Activated CD8-positive, alpha-beta T cell treated with anti-CD3 and anti-CD28 coated beads for 36 hours (primary cell): ENCODE data around the gene OR8B12. TPM values are rescaled to one million over a fixed set of nuclear protein-coding genes. Genes with fewer than 3 reads are reported as not detected.
"Not testable (repeated sequence)": the region's sequence is repeated elsewhere in the genome, so short reads cannot be mapped to it uniquely, and the experiment has no call there.

Experiments used
- ATAC-seq: fragments of 200-7000 bp; cut with Tn5 transposase; one replicate; pipeline ENCODE4 v1.10.0; 2021; ENCODE audit warnings: mild to moderate bottlenecking, moderate library complexity
- CTCF ChIA-PET: fragments of 350-600 bp; sonication (Branson Sonifier 250); formaldehyde crosslinking; loops from one replicate; lab custom pipeline; 2021; ENCODE audit warnings: antibody characterized with exemption; lab: Charles Lee
- POLR2A ChIA-PET: fragments of 350-600 bp; sonication (Branson Sonifier 250); formaldehyde crosslinking; loops from one replicate; lab custom pipeline; 2021; ENCODE audit warnings: antibody characterized with exemption; lab: Charles Lee
- DNase-seq: peaks from one replicate; pipeline ENCODE4 v3.0.0-alpha.2; 2020
- H3K27ac Mint-ChIP-seq: one replicate; pipeline ENCODE4 v1.8.0; 2021; ENCODE audit warnings: mild to moderate bottlenecking, mixed read lengths
- H3K27me3 Mint-ChIP-seq: one replicate; pipeline ENCODE4 v1.8.0; 2021; ENCODE audit warnings: mixed read lengths
- H3K36me3 Mint-ChIP-seq: one replicate; pipeline ENCODE4 v1.8.0; 2021; ENCODE audit warnings: low read depth, mixed read lengths
- H3K4me1 Mint-ChIP-seq: one replicate; pipeline ENCODE4 v1.8.0; 2021; ENCODE audit warnings: low read depth, mixed read lengths
- H3K4me3 Mint-ChIP-seq: one replicate; pipeline ENCODE4 v1.8.0; 2021; ENCODE audit warnings: mild to moderate bottlenecking, moderate library complexity, mixed read lengths
- H3K9me3 Mint-ChIP-seq: one replicate; pipeline ENCODE4 v1.8.0; 2021; ENCODE audit warnings: mixed read lengths
- intact Hi-C: fragments of 100-400 bp; cut with micrococcal nuclease; formaldehyde crosslinking; loops from one replicate; pipeline ENCODE4 v1.10.0; 2022
- total RNA-seq, 2 experiments: library from RNA; stranded (reverse); gene quantifications; one replicate each; pipeline ENCODE4 v1.2.3, GENCODE V29; 2021
- TF ChIP-seq, protein P1 (sequence below): fragments of 200-600 bp; IDR thresholded peaks from one replicate; pipeline ENCODE4 v1.8.0; 2022; ENCODE audit warnings: antibody characterized with exemption, mild to moderate bottlenecking

The OR8B12 gene
- total RNA-seq, 2 experiments from 2014 or later, result not detected

- ATAC-seq, result no peak
Observed at GRCh38 chr11:124518989-124519451, 24.4 kb downstream of the OR8B12 start.

DNA sequence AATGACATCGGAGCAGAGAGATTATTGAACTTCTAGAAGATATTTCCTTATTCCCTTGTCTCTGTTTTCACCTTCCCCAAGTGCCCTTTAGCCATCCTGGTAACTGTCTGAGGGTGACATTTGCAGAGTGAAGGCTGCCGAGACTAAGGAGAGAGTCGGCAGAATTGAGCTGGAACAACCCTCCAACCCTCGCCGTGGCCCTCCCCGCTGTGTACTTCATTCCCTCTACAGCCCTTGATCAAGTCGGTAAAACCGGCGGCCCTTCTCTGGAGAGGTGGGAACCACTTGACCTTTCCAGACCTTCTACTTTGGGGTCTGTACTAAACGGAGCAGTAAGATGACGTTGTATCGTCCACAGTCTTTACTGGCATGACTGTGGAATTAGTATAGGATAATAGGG lies 26.1 kb downstream of the OR8B12 start:
- DNase-seq (no peak), ATAC-seq (no peak)
- POLR2A ChIA-PET, result no interaction called here
- Mint-ChIP-seq H3K4me1 (no peaks in the 10 kb centered on the region), H3K4me3 (no peak overlapping the region), H3K36me3 (no peaks in the 10 kb centered on the region), H3K9me3 (no peaks in the 10 kb centered on the region), H3K27ac (no peak overlapping the region), H3K27me3 (peaks cover 4% of the 10 kb centered on the region)
- CTCF ChIA-PET, result interaction anchor here (0.6 kb wide), 1 partner anchor 116 kb away, joined by 3 read pairs; no protein-coding TSS in a partner anchor
- TF ChIP-seq, protein P1, sequence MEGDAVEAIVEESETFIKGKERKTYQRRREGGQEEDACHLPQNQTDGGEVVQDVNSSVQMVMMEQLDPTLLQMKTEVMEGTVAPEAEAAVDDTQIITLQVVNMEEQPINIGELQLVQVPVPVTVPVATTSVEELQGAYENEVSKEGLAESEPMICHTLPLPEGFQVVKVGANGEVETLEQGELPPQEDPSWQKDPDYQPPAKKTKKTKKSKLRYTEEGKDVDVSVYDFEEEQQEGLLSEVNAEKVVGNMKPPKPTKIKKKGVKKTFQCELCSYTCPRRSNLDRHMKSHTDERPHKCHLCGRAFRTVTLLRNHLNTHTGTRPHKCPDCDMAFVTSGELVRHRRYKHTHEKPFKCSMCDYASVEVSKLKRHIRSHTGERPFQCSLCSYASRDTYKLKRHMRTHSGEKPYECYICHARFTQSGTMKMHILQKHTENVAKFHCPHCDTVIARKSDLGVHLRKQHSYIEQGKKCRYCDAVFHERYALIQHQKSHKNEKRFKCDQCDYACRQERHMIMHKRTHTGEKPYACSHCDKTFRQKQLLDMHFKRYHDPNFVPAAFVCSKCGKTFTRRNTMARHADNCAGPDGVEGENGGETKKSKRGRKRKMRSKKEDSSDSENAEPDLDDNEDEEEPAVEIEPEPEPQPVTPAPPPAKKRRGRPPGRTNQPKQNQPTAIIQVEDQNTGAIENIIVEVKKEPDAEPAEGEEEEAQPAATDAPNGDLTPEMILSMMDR, result no peak
- intact Hi-C loops, result no loop called here

More at GRCh38 chr11:124518989-124519451, 24.4 kb downstream of the OR8B12 start:
- H3K27ac Mint-ChIP-seq, result no peak overlapping the region
- H3K27me3 Mint-ChIP-seq, result peaks cover 4% of the 10 kb centered on the region
- intact Hi-C loops, result no loop called here
- H3K4me1 Mint-ChIP-seq, result no peaks in the 10 kb centered on the region
- CTCF ChIA-PET, result no interaction called here
- H3K9me3 Mint-ChIP-seq, result no peaks in the 10 kb centered on the region
- H3K4me3 Mint-ChIP-seq, result no peak overlapping the region
- no peaks in the 10 kb centered on the region for H3K36me3 Mint-ChIP-seq
- POLR2A ChIA-PET, result no interaction called here
- TF ChIP-seq, protein P1, result no peak
- no peak for DNase-seq

- H3K4me3 Mint-ChIP-seq, H3K9me3 Mint-ChIP-seq, DNase-seq, intact Hi-C loops, ATAC-seq, H3K27me3 Mint-ChIP-seq, H3K36me3 Mint-ChIP-seq, H3K27ac Mint-ChIP-seq, POLR2A ChIA-PET, H3K4me1 Mint-ChIP-seq, CTCF ChIA-PET: not testable (repeated sequence)
Observed at GRCh38 chr11:124514675-124515074, 28.8 kb downstream of the OR8B12 start.

DNA sequence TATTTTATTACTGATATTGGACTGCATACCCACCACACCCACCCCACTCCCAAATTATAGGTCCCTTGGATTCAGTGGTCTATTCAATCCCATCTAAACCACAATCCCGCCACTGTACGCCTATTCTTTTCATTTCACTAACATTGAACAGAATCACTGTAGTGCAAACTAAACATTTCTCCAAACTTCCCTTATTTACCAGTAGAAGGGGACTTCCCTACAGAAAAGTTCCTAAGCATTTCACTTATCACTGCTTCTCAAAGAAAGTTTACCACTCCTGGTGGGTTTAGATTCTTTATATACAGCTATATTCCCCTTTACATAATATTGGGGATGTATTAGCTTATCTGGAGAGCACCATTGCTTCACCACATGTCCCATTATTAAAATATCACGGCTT lies 29.3 kb downstream of the OR8B12 start:
- no peaks in the 10 kb centered on the region for H3K36me3 Mint-ChIP-seq
- H3K4me3 Mint-ChIP-seq, result no peak overlapping the region
- TF ChIP-seq, protein P1, result no peak
- ChIA-PET POLR2A (no interaction called here), CTCF (interaction anchor here (1.3 kb wide), 1 partner anchor 98 kb away, joined by 3 read pairs; no protein-coding TSS in a partner anchor)
- H3K27ac Mint-ChIP-seq, result no peak overlapping the region
- no peaks in the 10 kb centered on the region for H3K4me1 Mint-ChIP-seq
- H3K9me3 Mint-ChIP-seq, result no peaks in the 10 kb centered on the region
- ATAC-seq (no peak), DNase-seq (no peak)
- peaks cover 3% of the 10 kb centered on the region for H3K27me3 Mint-ChIP-seq
- intact Hi-C loops, result no loop called here

- ChIA-PET POLR2A (no interaction called here), CTCF (no interaction called here)
- H3K4me1 Mint-ChIP-seq, result no peaks in the 10 kb centered on the region
Observed at GRCh38 chr11:124511745-124512144, 31.7 kb downstream of the OR8B12 start.

More at GRCh38 chr11:124511745-124512144, 31.7 kb downstream of the OR8B12 start:
- DNase-seq, result no peak
- no peak for ATAC-seq
- peaks cover 3% of the 10 kb centered on the region for H3K27me3 Mint-ChIP-seq
- TF ChIP-seq, protein P1, result no peak
- H3K9me3 Mint-ChIP-seq, result peaks cover 9% of the 10 kb centered on the region
- H3K27ac Mint-ChIP-seq, result no peak overlapping the region
- intact Hi-C loops, result no loop called here
- H3K36me3 Mint-ChIP-seq, result no peaks in the 10 kb centered on the region
- no peak overlapping the region for H3K4me3 Mint-ChIP-seq
